Fibroblast of the aortic adventitia (primary cell): ENCODE results near the gene FHIT. TPM values are rescaled to one million over a fixed set of nuclear protein-coding genes. Genes with fewer than 3 reads are reported as not detected.

ENCODE experiments used
- DNase-seq: peaks from one replicate; pipeline ENCODE4 v3.0.0-alpha.2; 2010; ENCODE audit warnings: low read depth
- H3K4me3 ChIP-seq: 2 replicates; pipeline ENCODE4 v1.5.1; 2011; ENCODE audit warnings: low read depth, mild to moderate bottlenecking, control low read depth, low read length, moderate library complexity
- CTCF ChIP-seq: IDR thresholded peaks from 2 replicates; pipeline ENCODE4 v1.5.1; 2011; ENCODE audit warnings: mild to moderate bottlenecking, low read length, control low read depth, inconsistent platforms; ENCODE audit not compliant: insufficient read depth
- total RNA-seq: library from RNA; depleted of rRNA; stranded (reverse); fragments of >200 nt; gene quantifications from 2 replicates; pipeline ENCODE4 v1.2.3, GENCODE V29; 2012; ENCODE audit warnings: low replicate concordance

FHIT gene
- total RNA-seq, 1 donor = 1.5 TPM

- DNase-seq = no peak
- TF ChIP-seq CTCF = no peak
- H3K4me3 ChIP-seq = no peak overlapping the region
Measured at GRCh38 chr3:61141227-61141626, 110.0 kb downstream of the FHIT start.

GRCh38 chr3:61139686-61140085 is 111.6 kb downstream of the FHIT start:
- no peak overlapping the region for H3K4me3 ChIP-seq
- DNase-seq = no peak
- no peak for TF ChIP-seq CTCF

- no peak for DNase-seq
- no peak overlapping the region for H3K4me3 ChIP-seq
- TF ChIP-seq CTCF = no peak
Measured at GRCh38 chr3:61138401-61138800, 112.9 kb downstream of the FHIT start.

- no peak for TF ChIP-seq CTCF
- DNase-seq = no peak
- H3K4me3 ChIP-seq = no peak overlapping the region
Measured at GRCh38 chr3:61136191-61136590, 115.1 kb downstream of the FHIT start.

- no peak for TF ChIP-seq CTCF
- no peak for DNase-seq
- no peak overlapping the region for H3K4me3 ChIP-seq
Measured at GRCh38 chr3:61134532-61134931, 116.7 kb downstream of the FHIT start.

- TF ChIP-seq CTCF = no peak
- no peak for DNase-seq
- no peak overlapping the region for H3K4me3 ChIP-seq
Measured at GRCh38 chr3:61132062-61132461, 119.2 kb downstream of the FHIT start.

GRCh38 chr3:61118830-61119229 is 132.4 kb downstream of the FHIT start:
- DNase-seq = no peak
- no peak for TF ChIP-seq CTCF
- H3K4me3 ChIP-seq = no peak overlapping the region
